NCI-H2227 treated with DMSO at 0.1 percent for 48 hours (cell line): ENCODE measurements around the gene AP1S3.
A peak's percentile ranks its signal among the peaks of the same experiment; 100 is the strongest.

Experiments
- DNase-seq: peaks from one replicate; lab custom pipeline; 2025; lab: John Stamatoyannopoulos, UW

AP1S3 gene

DNA sequence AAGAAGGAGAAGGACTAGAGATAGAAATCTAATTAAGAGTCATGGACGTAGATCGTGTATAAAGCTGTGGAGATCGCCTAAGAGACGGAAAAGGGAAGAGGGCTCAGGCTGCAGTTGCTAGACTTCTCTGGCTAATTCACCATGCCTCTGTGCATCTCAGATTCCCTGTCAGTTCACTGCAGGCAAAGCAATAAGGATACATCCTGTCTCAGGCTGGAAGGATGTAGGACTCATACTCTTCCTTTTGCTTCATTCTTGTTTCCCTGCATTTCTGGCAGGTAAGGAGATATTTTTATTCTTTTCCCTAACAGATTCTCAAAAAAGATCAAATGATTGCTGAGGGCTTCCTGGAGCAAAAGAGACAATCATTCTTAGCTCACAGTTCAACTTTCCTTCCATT lies 112.5 kb downstream of the AP1S3 start:
- no peak for DNase-seq

DNA sequence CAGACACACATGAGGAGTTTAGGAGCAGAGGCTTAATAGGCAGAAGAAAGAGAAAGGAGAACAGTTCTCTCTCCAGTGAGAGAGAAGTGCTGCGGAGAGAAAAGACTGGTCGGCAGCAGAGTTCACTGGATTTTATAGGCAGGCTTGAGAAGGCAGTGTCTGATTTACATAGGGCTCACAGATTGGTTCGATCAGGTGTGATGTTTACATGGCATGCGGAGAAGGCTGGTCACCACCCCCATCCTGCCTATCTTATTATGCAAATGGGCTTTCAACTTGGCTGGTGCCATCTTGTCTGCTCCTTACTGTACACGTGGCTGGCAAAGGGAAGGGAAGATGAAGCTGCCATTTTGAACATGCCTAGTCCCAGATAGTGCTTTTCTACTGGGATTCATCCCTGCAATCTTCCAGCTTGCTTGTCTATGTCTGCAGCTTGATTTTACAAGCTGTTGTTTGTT lies 113.4 kb downstream of the AP1S3 start:
- peak; percentile 8 for DNase-seq

- no peak for DNase-seq
Observed at GRCh38 chr2:223722226-223722625, 115.2 kb downstream of the AP1S3 start.

- DNase-seq: no peak
Observed at GRCh38 chr2:223721746-223722145, 115.6 kb downstream of the AP1S3 start.

GRCh38 chr2:223720367-223720766 lies 117.0 kb downstream of the AP1S3 start:
- no peak for DNase-seq

DNA sequence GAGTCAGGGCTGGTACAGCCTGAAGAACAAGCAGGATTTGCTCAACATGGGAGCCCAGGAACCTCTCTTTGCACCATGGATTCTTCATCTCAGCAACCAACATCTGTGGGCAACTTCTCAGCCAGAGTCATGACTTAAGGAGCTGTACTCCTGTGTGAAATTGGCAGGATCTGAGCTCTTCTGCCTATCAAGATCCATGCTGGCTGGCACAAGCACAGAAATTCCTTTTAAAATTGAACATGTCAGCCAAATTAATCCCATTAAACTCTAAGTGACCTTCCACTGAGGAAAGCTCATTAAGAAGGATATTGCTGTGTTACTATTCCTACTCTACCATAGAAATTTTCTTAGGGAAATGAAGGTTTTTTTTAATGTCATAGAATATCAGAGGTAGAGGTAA lies 124.7 kb downstream of the AP1S3 start:
- DNase-seq: no peak

DNA sequence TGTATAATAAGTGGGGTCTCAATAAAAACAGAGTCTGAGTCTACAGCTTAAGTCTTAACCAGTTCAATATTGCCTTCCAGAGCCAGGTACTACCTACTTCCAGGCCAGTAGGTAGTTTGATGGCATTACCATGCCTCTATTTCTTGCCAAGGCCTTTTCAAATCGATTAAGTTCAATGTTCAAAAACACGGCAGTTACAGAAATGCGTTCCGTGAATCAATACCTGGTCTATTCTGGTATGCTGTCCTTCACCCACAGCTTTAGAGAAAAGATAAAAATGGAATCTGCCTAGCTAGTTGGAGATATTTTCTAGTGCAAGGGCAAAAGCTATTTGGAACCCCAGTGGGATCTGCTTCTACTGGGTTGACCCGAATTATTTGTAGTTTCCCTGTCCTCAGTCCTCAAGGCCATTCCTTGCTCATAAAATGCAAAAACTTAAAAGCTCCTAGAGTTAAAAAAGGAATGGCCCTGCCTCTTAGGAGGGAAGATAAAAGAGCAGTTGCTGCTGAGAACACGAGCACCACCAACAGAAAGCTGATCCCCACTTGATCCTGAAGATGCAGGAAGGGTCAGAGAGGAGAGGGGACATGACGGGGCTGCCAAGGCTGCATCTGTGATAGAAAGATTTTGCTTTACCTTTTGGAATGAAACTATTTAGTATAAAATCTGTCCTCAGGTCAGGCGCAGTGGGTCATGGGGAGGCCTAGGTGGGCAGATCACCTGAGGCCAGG lies 125.6 kb downstream of the AP1S3 start:
- DNase-seq: no peak
